CD4-positive, alpha-beta T cell treated with Interferon gamma for 1 hour (primary cell): ENCODE results near the gene ZNF672.

Experiments used
- DNase-seq: peaks from one replicate; pipeline ENCODE4 v3.0.0-alpha.2; 2020

Gene ZNF672

GRCh38 chr1:248891758-248892157 is 53.7 kb downstream of the ZNF672 start:
- no peak for DNase-seq

- no peak for DNase-seq
Observed at GRCh38 chr1:248892590-248892989, 54.6 kb downstream of the ZNF672 start.

GRCh38 chr1:248894837-248895236 is 56.8 kb downstream of the ZNF672 start:
- DNase-seq: no peak

- DNase-seq: no peak
Observed at GRCh38 chr1:248897412-248898337, 59.7 kb downstream of the ZNF672 start.
